GM19395 (cell line): ENCODE data around the gene NFKBIE.

Experiments used
- ATAC-seq: cut with Tn5 transposase; IDR thresholded peaks from one replicate; pipeline ENCODE4 v1.9.1; 2021; ENCODE audit warnings: mild to moderate bottlenecking, moderate library complexity; ENCODE audit not compliant: unreplicated experiment

NFKBIE gene

GRCh38 chr6:44214307-44214706, 51.0 kb downstream of the NFKBIE start:
- no peak for ATAC-seq

GRCh38 chr6:44211284-44211683, 54.1 kb downstream of the NFKBIE start:
- ATAC-seq: no peak
